GM13977 (cell line): ENCODE results near the gene RNU6-8.

Source experiments
- DNase-seq: peaks from one replicate; pipeline ENCODE4 v3.0.0; 2012; ENCODE audit warnings: low spot score
- CTCF ChIP-seq: IDR thresholded peaks from 2 replicates; pipeline ENCODE4 v1.5.1; 2012; ENCODE audit warnings: mild to moderate bottlenecking, control low read depth; ENCODE audit not compliant: insufficient read depth; ENCODE audit errors: extremely low read depth, missing control alignments
- in situ Hi-C: fragments of 300-500 bp; cut with MboI; formaldehyde crosslinking; loops from one replicate; pipeline ENCODE4 v1.12.0; 2022; ENCODE audit warnings: low sequenced_read_pairs, low pct_unique_long_range_greater_than_20kb, mixed read lengths, inconsistent platforms; ENCODE audit not compliant: unreplicated experiment

The RNU6-8 gene

GRCh38 chr14:32202998-32203882 lies at the start of gene RNU6-8:
Gene RNU6-8 (minus strand): TSS chr14:32203269.
- no peak for TF ChIP-seq CTCF
- in situ Hi-C loops: loop anchor here (25.0 kb wide), 1 partner anchor 116 kb away; the partner anchor contains the start of gene ARHGAP5
- peak; percentile 83 for DNase-seq

DNA sequence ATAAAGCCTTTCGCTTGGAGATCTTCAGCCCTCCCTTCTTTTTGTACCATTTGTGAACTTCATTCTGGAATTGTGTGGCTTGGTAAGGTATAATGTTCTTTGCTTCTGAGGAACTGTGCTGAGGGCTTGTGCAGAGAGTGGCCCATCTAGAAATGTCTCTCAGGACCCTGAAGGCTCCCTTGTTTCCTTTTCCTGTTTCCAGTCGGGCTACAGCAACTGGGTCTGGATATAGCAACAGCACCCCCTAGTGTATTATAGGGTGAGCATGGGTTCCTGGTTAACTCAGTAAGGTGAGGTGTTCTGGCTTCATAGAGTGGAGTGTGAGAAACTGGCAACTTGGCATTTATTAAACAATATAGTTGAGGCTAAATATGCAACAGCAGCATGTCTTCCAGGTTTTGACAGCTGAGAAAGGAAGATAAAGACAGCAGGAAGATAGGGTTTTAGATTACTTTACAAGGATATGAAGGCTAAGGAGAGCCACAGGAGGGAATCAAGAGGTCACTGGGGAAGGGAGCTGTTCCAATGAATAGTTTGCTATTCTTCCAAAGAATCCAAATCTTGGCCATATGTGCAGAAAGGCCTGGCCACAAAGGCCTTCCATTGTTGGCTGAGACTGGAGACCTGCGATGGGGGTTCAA lies 49.1 kb upstream of the RNU6-8 start:
- peak; percentile 78 for TF ChIP-seq CTCF
- peak; percentile 59 for DNase-seq
- in situ Hi-C loops: loop anchor here (10.0 to 25.0 kb wide), 3 partner anchors 213 to 740 kb away; no protein-coding TSS in a partner anchor

GRCh38 chr14:32251530-32251929 lies 48.5 kb upstream of the RNU6-8 start:
- in situ Hi-C loops: loop anchor here (10.0 to 25.0 kb wide), 3 partner anchors 213 to 739 kb away; no protein-coding TSS in a partner anchor
- DNase-seq: no peak
- no peak for TF ChIP-seq CTCF

DNA sequence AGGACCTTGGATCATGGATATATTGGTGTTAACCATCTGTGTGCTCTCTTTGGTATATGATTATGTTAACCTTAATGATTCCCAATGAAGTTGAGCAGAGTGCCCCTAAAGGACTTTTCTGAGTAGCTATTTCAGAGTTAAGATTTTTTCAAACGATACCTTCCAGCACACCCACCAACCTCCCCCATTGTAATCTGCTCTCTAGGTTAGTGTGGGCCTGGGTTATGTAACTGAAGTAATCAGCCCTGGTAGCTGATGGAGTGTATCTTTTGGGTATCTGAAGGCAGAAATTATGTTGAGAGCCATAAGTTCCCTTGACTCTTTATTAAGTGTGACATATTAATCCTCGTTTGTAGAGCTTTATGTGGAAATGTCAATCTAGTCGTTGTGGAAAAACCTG lies 47.6 kb upstream of the RNU6-8 start:
- no peak for DNase-seq
- in situ Hi-C loops: loop anchor here (10.0 to 25.0 kb wide), 3 partner anchors 214 to 738 kb away; no protein-coding TSS in a partner anchor
- TF ChIP-seq CTCF: no peak

GRCh38 chr14:32249780-32250179 lies 46.7 kb upstream of the RNU6-8 start:
- no peak for DNase-seq
- in situ Hi-C loops: loop anchor here (10.0 to 25.0 kb wide), 3 partner anchors 215 to 737 kb away; no protein-coding TSS in a partner anchor
- TF ChIP-seq CTCF: no peak

DNA sequence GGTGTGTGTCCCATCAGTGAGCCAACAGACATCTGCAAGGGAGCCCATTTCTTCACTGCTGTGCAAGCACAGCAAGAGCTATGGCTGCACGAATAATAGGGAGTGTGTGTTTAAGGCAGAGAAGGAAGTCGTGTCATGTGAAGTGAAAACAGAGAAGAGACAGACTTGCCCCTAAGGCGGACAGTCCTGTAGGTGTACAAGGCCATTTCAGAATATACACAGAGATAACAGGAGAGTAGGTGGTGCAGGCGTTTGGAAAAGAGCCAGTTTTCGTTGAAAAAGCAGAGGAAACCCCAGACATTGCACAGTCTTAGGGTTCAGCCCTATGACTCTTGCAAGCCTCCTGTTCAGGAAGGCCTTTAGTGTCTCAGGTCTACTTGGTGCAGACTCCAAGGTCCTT lies 46.3 kb upstream of the RNU6-8 start:
- no peak for TF ChIP-seq CTCF
- no peak for DNase-seq
- in situ Hi-C loops: no loop called here
